HEK293T (cell line): ENCODE results near the gene GLIS2.
"Not testable (repeated sequence)": the region's sequence is repeated elsewhere in the genome, so short reads cannot be mapped to it uniquely, and the experiment has no call there.

Source experiments
- CTCF ChIA-PET: fragments of 350-600 bp; formaldehyde crosslinking; extraction: SDS; loops from one replicate; lab custom pipeline; 2021; ENCODE audit warnings: antibody characterized with exemption, inconsistent platforms; lab: Yijun Ruan, JAX
- POLR2A ChIA-PET: fragments of 350-600 bp; formaldehyde crosslinking; extraction: SDS; loops from one replicate; lab custom pipeline; 2020; ENCODE audit warnings: antibody characterized with exemption, inconsistent platforms; lab: Yijun Ruan, JAX
- DNase-seq: peaks from one replicate; pipeline ENCODE4 v3.0.0; 2012; ENCODE audit warnings: mixed read lengths; ENCODE audit errors: extremely low spot score
- ARNT ChIP-seq: fragments of 450-650 bp; IDR thresholded peaks from 2 replicates; pipeline ENCODE4 v1.6.1; 2017; ENCODE audit warnings: mild to moderate bottlenecking
- BHLHE40 ChIP-seq: fragments of 450-650 bp; IDR thresholded peaks from 2 replicates; pipeline ENCODE4 v1.6.1; 2016; ENCODE audit warnings: mild to moderate bottlenecking, moderate library complexity, borderline replicate concordance
- CTBP1 ChIP-seq: fragments of 450-650 bp; IDR thresholded peaks from 2 replicates; pipeline ENCODE4 v1.6.1; 2016; ENCODE audit warnings: borderline replicate concordance
- ELF4 ChIP-seq: fragments of 450-650 bp; IDR thresholded peaks from 2 replicates; pipeline ENCODE4 v1.6.1; 2017; ENCODE audit warnings: antibody characterized with exemption
- FOXA1 ChIP-seq: fragments of 450-650 bp; IDR thresholded peaks from 2 replicates; pipeline ENCODE4 v1.6.1; 2016; ENCODE audit warnings: mild to moderate bottlenecking
- FOXK2 ChIP-seq: fragments of 450-650 bp; IDR thresholded peaks from 2 replicates; pipeline ENCODE4 v1.6.1; 2016; ENCODE audit warnings: mild to moderate bottlenecking
- FOXM1 ChIP-seq: fragments of 450-650 bp; IDR thresholded peaks from 2 replicates; pipeline ENCODE4 v1.6.1; 2017; ENCODE audit warnings: mild to moderate bottlenecking, borderline replicate concordance
- HDGF ChIP-seq: fragments of 450-650 bp; IDR thresholded peaks from 2 replicates; pipeline ENCODE4 v1.6.1; 2017; ENCODE audit warnings: antibody characterized with exemption, borderline replicate concordance
- L3MBTL2 ChIP-seq: fragments of 450-650 bp; conservative IDR thresholded peaks from 2 replicates; pipeline ENCODE4 v1.6.1; 2016; ENCODE audit warnings: mild to moderate bottlenecking
- LEF1 ChIP-seq: fragments of 450-650 bp; IDR thresholded peaks from 2 replicates; pipeline ENCODE4 v1.6.1; 2017; ENCODE audit warnings: mild to moderate bottlenecking, borderline replicate concordance
- NFRKB ChIP-seq: fragments of 450-650 bp; IDR thresholded peaks from 2 replicates; pipeline ENCODE4 v1.6.1; 2016; ENCODE audit warnings: mild to moderate bottlenecking, moderate library complexity
- PKNOX1 ChIP-seq: fragments of 450-650 bp; IDR thresholded peaks from 2 replicates; pipeline ENCODE4 v1.6.1; 2016
- SP1 ChIP-seq: fragments of 450-650 bp; IDR thresholded peaks from 2 replicates; pipeline ENCODE4 v1.6.1; 2017
- SUZ12 ChIP-seq: fragments of 450-650 bp; IDR thresholded peaks from 2 replicates; pipeline ENCODE4 v1.6.1; 2016; ENCODE audit warnings: mild to moderate bottlenecking
- TARDBP ChIP-seq: fragments of 450-650 bp; IDR thresholded peaks from 2 replicates; pipeline ENCODE4 v1.6.1; 2016
- ZNF384 ChIP-seq: fragments of 450-650 bp; IDR thresholded peaks from 2 replicates; pipeline ENCODE4 v1.6.1; 2016

GLIS2 gene

GRCh38 chr16:4332623-4333307 lies 16.9 kb downstream of the GLIS2 start:
- ChIA-PET POLR2A (no interaction called here), CTCF (interaction anchor here (1.5 to 2.2 kb wide), 2 partner anchors 21 to 70 kb away, joined by 4 to 9 read pairs; no protein-coding TSS in a partner anchor)

GRCh38 chr16:4333308-4333638 lies 17.4 kb downstream of the GLIS2 start:
- CTCF ChIA-PET: no interaction called here
- TF ChIP-seq SUZ12 (no peak), CTBP1 (no peak), FOXM1 (no peak), HDGF (no peak), PKNOX1 (no peak), BHLHE40 (no peak), SP1 (no peak), ARNT (no peak), LEF1 (no peak), FOXK2 (no peak), ZNF384 (no peak), FOXA1 (no peak)
- POLR2A ChIA-PET: no interaction called here

More at GRCh38 chr16:4332623-4333307, 16.9 kb downstream of the GLIS2 start:
- TF ChIP-seq ARNT (no peak), HDGF (no peak), TARDBP (no peak), L3MBTL2 (no peak), SP1 (no peak), ELF4 (no peak), SUZ12 (no peak), NFRKB (no peak), ZNF384 (no peak), FOXK2 (no peak), BHLHE40 (no peak), LEF1 (no peak), FOXM1 (no peak)
- no peak for DNase-seq

GRCh38 chr16:4333714-4334113 lies 17.8 kb downstream of the GLIS2 start:
- CTCF ChIA-PET, DNase-seq, POLR2A ChIA-PET: not testable (repeated sequence)

More at GRCh38 chr16:4333308-4333638, 17.4 kb downstream of the GLIS2 start:
- no peak for DNase-seq

- DNase-seq: no peak
- ChIA-PET CTCF (interaction anchor here (1.2 to 2.0 kb wide), 2 partner anchors 68 to 81 kb away, joined by 4 read pairs; no protein-coding TSS in a partner anchor), POLR2A (no interaction called here)
- no peak for TF ChIP-seq HDGF
- no peak for TF ChIP-seq ELF4
- TF ChIP-seq TARDBP: no peak
- TF ChIP-seq LEF1: no peak
- no peak for TF ChIP-seq PKNOX1
- TF ChIP-seq L3MBTL2: no peak
- no peak for TF ChIP-seq SUZ12
- no peak for TF ChIP-seq CTBP1
- TF ChIP-seq FOXA1: no peak
- TF ChIP-seq FOXK2: no peak
- no peak for TF ChIP-seq ZNF384
- no peak for TF ChIP-seq ARNT
These were observed 19.0 kb downstream of the GLIS2 start for GRCh38 chr16:4334724-4335495.

GRCh38 chr16:4336701-4337539 lies 21.1 kb downstream of the GLIS2 start:
- POLR2A ChIA-PET: no interaction called here
- CTCF ChIA-PET: interaction anchor here (2.0 kb wide), 1 partner anchor 83 kb away, joined by 4 read pairs; no protein-coding TSS in a partner anchor
- no peak for TF ChIP-seq ARNT
- DNase-seq: no peak

- CTCF ChIA-PET: interaction anchor here (0.6 kb wide), 2 partner anchors 11 to 41 kb away, joined by 3 read pairs; no protein-coding TSS in a partner anchor
- POLR2A ChIA-PET: no interaction called here
- TF ChIP-seq ELF4: no peak
- TF ChIP-seq ARNT: no peak
- TF ChIP-seq SUZ12: no peak
- TF ChIP-seq HDGF: no peak
- TF ChIP-seq FOXK2: no peak
- no peak for TF ChIP-seq BHLHE40
- TF ChIP-seq FOXA1: no peak
- TF ChIP-seq TARDBP: no peak
- no peak for TF ChIP-seq SP1
- TF ChIP-seq PKNOX1: no peak
- no peak for TF ChIP-seq NFRKB
- TF ChIP-seq FOXM1: no peak
- no peak for TF ChIP-seq ZNF384
- no peak for TF ChIP-seq L3MBTL2
- no peak for TF ChIP-seq LEF1
- TF ChIP-seq CTBP1: no peak
- DNase-seq: no peak
These were observed 21.7 kb downstream of the GLIS2 start for GRCh38 chr16:4337540-4338088.
